HuH-7.5 (cell line): ENCODE measurements around the gene ROBO4.

Experiments
- DNase-seq: peaks from one replicate; pipeline ENCODE4 v3.0.0; 2011; ENCODE audit warnings: low spot score

ROBO4 gene

DNA sequence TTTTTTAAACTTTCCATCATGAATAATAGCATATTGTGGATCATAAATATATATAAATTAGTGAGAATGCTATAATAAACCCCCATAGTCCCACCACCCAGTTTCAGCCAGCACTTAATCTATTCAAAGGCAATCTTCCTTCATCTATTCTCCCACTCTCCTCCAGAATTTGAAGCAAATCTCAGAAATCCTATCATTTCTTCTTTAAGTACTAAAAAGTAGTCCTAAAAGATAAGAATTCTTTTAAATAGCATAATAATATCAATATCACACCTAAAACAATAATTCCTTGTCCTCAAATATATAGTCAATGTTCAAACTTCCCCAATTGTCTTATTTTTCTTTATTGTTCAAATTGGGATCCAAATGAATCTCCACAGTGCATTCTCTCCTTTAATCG lies 57.0 kb downstream of the ROBO4 start:
- no peak for DNase-seq

DNA sequence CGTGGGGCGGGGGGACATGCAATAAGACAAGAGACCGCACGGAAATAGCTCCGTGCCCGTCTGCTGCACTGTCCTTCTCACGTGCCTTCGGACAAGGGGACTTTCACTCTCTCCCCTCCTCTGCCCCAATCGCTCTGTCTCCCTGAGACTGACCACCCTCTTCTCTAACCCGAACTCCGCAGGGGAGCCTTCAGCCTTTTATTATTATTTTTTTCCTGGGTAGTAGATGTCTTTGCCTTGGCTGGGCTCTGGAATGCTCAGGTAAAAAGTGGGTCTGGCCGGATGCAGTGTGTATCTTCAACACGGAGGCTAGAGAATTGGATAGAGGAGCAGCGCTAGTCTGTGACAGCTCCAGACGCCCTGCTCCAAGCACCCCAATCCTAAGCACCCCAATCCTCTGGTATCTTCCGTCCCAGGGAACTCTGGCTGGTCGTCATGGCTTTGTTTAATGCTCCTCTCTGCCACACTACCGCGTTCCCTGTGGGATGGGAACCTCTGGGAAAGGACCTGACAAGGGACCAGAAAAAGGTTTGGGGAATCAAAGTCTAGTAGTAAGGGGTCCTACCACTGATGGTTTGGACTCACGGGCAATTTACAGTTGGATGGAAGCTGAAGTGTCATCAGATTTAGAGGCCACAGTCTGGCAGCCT lies 57.6 kb downstream of the ROBO4 start:
- DNase-seq: no peak

DNA sequence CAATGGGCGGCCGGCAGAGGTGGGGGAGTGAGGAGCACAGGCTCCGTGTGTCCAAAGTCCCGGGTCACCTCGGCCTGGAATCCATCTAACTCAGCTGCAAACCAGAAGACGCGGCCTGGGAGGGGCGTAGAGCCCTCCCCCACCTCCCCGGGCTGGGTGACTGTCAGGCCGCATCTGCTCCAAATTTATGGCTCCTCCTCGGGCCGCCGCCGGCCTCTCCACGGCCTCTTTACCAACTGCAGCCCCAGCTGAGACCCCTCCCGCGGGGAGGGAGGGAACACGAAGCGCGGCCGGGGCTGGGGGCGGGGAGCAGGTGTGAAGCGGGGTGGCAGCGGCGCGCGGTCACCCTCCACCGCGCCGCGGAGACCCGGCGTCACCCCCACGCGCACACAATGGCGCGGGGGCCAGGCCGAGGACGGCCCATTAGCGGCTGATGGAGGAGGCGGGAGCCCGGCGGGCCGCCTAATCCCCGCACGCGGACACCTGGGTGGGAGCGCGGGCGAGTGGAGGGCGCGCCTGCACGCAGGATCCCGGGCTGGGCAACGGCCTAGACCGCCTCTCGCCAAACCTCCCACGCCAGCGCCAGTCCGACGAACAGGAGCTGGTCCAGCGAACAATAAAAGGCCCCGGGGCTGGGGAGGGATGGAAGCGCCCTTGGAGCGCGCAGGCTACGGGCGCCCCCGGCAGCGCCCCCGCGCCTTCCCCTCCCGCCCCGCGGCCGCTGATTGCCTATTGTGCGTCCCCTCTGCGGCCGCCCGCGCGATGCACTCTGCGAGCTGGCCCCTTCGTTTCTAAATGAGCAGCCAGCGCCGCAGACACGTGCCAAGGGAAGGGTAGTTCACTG lies 58.3 kb downstream of the ROBO4 start:
- no peak for DNase-seq

DNA sequence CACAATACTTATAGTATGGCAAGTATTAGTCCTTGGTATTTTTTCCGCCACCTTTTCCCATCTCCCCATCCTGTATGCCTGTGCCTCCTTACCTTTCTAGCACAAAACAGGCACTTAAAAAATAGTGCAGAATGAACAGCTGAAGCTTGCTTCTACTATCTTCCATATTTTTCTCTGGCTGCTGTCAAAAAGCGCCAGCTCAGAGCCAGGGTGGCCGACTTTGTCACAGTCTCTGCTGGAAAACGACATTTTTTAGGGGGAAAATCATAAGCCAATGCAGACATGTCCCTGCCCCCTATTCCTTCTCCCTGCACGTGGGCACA lies 58.9 kb downstream of the ROBO4 start:
- no peak for DNase-seq

DNA sequence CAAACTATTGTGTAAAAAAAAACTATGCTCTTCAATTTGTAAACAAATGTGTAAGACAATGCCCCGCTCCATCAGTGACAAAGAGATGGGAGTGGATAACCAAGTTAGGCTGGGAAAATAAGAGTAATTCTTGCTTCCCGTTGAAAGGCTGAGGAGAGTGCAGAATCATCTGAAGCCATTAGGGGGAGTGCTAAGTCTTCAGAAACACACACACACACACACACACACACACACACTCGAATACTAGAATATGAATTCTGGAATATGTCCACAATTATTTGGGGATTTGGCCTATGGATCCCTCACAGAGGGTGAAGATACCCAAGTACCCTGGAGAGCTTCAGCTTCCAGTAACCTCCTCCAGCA lies 60.2 kb downstream of the ROBO4 start:
- DNase-seq: no peak

DNA sequence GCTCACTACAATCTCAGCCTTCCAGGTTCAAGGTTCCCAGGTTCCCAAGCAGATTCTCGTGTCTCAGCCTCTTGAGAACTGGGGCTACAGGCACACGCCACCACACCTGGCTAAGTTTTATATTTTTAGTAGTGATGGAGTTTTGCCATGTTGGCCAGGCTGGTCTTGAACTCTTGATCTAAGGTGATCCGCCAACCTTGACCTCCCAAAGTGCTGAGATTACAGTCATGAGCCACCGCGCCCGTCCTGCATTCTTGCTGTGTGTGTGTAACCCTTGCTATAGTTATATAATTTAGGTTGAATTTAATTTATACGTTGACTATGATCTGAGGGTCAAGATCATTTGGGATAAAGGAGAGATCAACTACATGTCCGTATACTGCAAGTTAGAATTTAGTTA lies 61.7 kb downstream of the ROBO4 start:
- DNase-seq: no peak

DNA sequence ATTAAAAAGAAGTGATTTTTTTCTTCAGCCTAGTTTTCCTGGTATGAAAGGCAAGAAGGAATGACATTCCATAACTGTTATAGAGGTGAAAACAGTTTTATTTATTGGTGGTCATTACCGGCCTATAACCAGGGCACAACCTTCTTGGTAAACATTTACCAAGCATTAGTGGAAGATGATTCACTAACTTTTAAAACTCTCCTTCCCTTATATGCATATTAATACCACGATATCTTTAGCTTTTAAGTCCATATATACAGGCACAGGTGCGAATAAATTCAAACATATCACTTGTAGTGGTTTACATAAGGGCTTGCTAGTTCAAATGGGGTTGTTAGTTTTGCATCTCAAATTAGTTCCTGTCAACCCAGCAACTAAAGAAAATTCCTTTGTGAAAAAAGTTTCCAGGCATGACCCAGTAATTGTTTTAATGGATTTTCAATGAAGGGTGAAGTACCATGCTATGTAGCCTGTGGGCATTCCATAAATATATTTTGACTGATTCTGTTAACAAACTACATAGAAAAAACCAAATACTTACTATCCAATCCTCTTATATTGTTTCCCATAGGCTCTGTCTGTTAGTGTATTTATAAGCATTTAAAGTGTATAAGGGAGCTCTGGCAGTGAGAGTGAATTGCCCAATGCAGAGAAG lies 63.0 kb downstream of the ROBO4 start:
- no peak for DNase-seq
